A549 (cell line): ENCODE measurements around the gene RXFP1. TPM values are rescaled to one million over a fixed set of nuclear protein-coding genes. Genes with fewer than 3 reads are reported as not detected.

Experiments
- ATAC-seq, 2 experiments: fragments of 200-7000 bp in 1 of 2; fragments of >200 bp in 1 of 2; cut with Nextera tagmentation in 1 of 2; cut with Tn5 transposase in 1 of 2; 3 replicates each; pipeline versions ENCODE4 v1.8.0 to v1.9.1; 2018 to 2020; ENCODE audit warnings: mild to moderate bottlenecking in 1 of 2, moderate library complexity in 1 of 2
- CTCF ChIA-PET: fragments of 300-600 bp; sonication (Branson Sonifier 250); formaldehyde crosslinking; extraction: SDS; loops from one replicate; lab custom pipeline; 2021; ENCODE audit warnings: antibody characterized with exemption, inconsistent platforms; lab: Yijun Ruan, JAX
- POLR2A ChIA-PET: fragments of 350-600 bp; formaldehyde crosslinking; extraction: SDS; loops from one replicate; lab custom pipeline; 2021; ENCODE audit warnings: antibody characterized with exemption, inconsistent platforms; lab: Yijun Ruan, JAX
- DNase-seq, 2 experiments: peaks; one replicate each; pipeline versions ENCODE4 v3.0.0 to v3.0.0-alpha.2; 2011 to 2016; ENCODE audit warnings: low read depth in 1 of 2, low spot score in 1 of 2
- FAIRE-seq: peaks from 2 replicates; lab custom pipeline; 2011; peaks lifted over from hg19 to GRCh38; lab: Jason Lieb, UNC
- H3K27ac ChIP-seq, 2 experiments: fragments of >200 bp; sonication (Bioruptor Twin); formaldehyde crosslinking; 3 replicates each; pipeline ENCODE4 v1.5.1; 2016 to 2017
- H3K4me1 ChIP-seq: fragments of >200 bp; sonication (Bioruptor Twin); formaldehyde crosslinking; 3 replicates; pipeline ENCODE4 v1.6.1; 2016
- H3K4me2 ChIP-seq: fragments of >200 bp; sonication (Bioruptor Twin); formaldehyde crosslinking; 3 replicates; pipeline ENCODE4 v1.6.1; 2016
- H3K4me3 ChIP-seq: fragments of >200 bp; sonication (Bioruptor Twin); formaldehyde crosslinking; 3 replicates; pipeline ENCODE4 v1.5.1; 2016
- H3K9me3 ChIP-seq: fragments of >200 bp; sonication (Bioruptor Twin); formaldehyde crosslinking; 3 replicates; pipeline ENCODE4 v1.6.1; 2016
- BCL3 ChIP-seq: fragments of >200 bp; sonication (Bioruptor Twin); formaldehyde crosslinking; IDR thresholded peaks from 3 replicates; pipeline ENCODE4 v1.6.1; 2016
- BHLHE40 ChIP-seq: IDR thresholded peaks from 2 replicates; pipeline ENCODE4 v1.6.1; 2012; ENCODE audit warnings: low read depth, low read length, inconsistent platforms
- CBX8 ChIP-seq: fragments of 200-600 bp; sonication (generic); IDR thresholded peaks from 2 replicates; pipeline ENCODE4 v1.6.1; 2016
- CEBPB ChIP-seq, 2 experiments: fragments of >200 bp in 1 of 2; sonication (Bioruptor Twin) in 1 of 2; formaldehyde crosslinking in 1 of 2; IDR thresholded peaks; 2 replicates each; pipeline ENCODE4 v1.6.1; 2012 to 2016
- E2F6 ChIP-seq: IDR thresholded peaks from 2 replicates; pipeline ENCODE4 v1.6.1; 2012; ENCODE audit warnings: low read depth, borderline replicate concordance
- EHF ChIP-seq: fragments of 250-450 bp; sonication (Bioruptor Pico); IDR thresholded peaks from 2 replicates; pipeline ENCODE4 v1.5.0; 2020; ENCODE audit warnings: mild to moderate bottlenecking
- EP300 ChIP-seq, 2 experiments: fragments of >200 bp; sonication (Bioruptor Twin); formaldehyde crosslinking; IDR thresholded peaks; 2 replicates in 1 of 2; 3 replicates in 1 of 2; pipeline ENCODE4 v1.6.1; 2016 to 2017
- FOSB ChIP-seq: fragments of 250-450 bp; sonication (Bioruptor Pico); IDR thresholded peaks from 2 replicates; pipeline ENCODE4 v1.5.0; 2020; ENCODE audit warnings: mild to moderate bottlenecking, moderate library complexity
- FOSL2 ChIP-seq, 2 experiments: fragments of 450-650 bp in 1 of 2; fragments of >200 bp in 1 of 2; sonication (Bioruptor Twin) in 1 of 2; formaldehyde crosslinking; IDR thresholded peaks; 2 replicates each; pipeline versions ENCODE4 v1.5.0 to v1.6.1; 2016 to 2020; ENCODE audit warnings: mild to moderate bottlenecking in 1 of 2, moderate library complexity in 1 of 2
- HDAC2 ChIP-seq: fragments of 200-600 bp; sonication (generic); IDR thresholded peaks from 2 replicates; pipeline ENCODE4 v1.6.1; 2016
- HEYL ChIP-seq: fragments of 250-450 bp; sonication (Bioruptor Pico); IDR thresholded peaks from 2 replicates; pipeline ENCODE4 v1.8.0; 2021; ENCODE audit warnings: mild to moderate bottlenecking, moderate library complexity
- JUN ChIP-seq, 2 experiments: fragments of >200 bp; sonication (Bioruptor Twin); formaldehyde crosslinking; IDR thresholded peaks; 2 replicates in 1 of 2; 3 replicates in 1 of 2; pipeline ENCODE4 v1.6.1; 2016 to 2017
- JUNB ChIP-seq: fragments of >200 bp; sonication (Bioruptor Twin); formaldehyde crosslinking; IDR thresholded peaks from 2 replicates; pipeline ENCODE4 v1.6.1; 2016
- MAFK ChIP-seq: fragments of 450-650 bp; IDR thresholded peaks from 2 replicates; pipeline ENCODE4 v1.6.1; 2014; ENCODE audit not compliant: partially characterized antibody
- MAZ ChIP-seq: fragments of 150-350 bp; IDR thresholded peaks from 2 replicates; pipeline ENCODE4 v1.6.1; 2014; ENCODE audit warnings: antibody characterized with exemption, low read depth, low read length, borderline replicate concordance
- POLR2AphosphoS2 ChIP-seq: conservative IDR thresholded peaks from 2 replicates; pipeline ENCODE4 v1.6.1; 2012; ENCODE audit warnings: low read length, improper control_type of control experiment, inconsistent platforms
- RARB ChIP-seq: fragments of 250-450 bp; sonication (Bioruptor Pico); IDR thresholded peaks from 2 replicates; pipeline ENCODE4 v1.8.0; 2021; ENCODE audit warnings: mild to moderate bottlenecking, moderate library complexity
- TFCP2L1 ChIP-seq: fragments of 250-450 bp; sonication (Bioruptor Pico); IDR thresholded peaks from 2 replicates; pipeline ENCODE4 v1.5.0; 2021; ENCODE audit warnings: mild to moderate bottlenecking
- ZFP36 ChIP-seq: fragments of 450-650 bp; IDR thresholded peaks from 2 replicates; pipeline ENCODE4 v1.6.1; 2014; ENCODE audit warnings: borderline replicate concordance; ENCODE audit not compliant: partially characterized antibody
- WGBS: methylation state at CpG from one replicate; pipeline ENCODE4 v1.1.6; 2017; ENCODE audit errors: missing lambda C conversion rate; 5-methylcytosine and 5-hydroxymethylcytosine counted together
- polyA plus RNA-seq, 4 experiments: library from polyadenylated mRNA; depleted of rRNA in 3 of 4; stranded (reverse); fragments of >200 nt; fragmentation: RNase III in 1 of 4; extraction: RNeasy Plus Mini Kit Qiagen cat#74134 plus additional on column Dnase treatment in 1 of 4; gene quantifications; 2 replicates in 3 of 4; 3 replicates in 1 of 4; pipeline ENCODE4 v1.2.3, GENCODE V29; 2011 to 2017
- TF ChIP-seq, protein P1 (sequence below): fragments of 150-350 bp; IDR thresholded peaks from 2 replicates; pipeline ENCODE4 v1.6.1; 2014; ENCODE audit warnings: low read depth, mild to moderate bottlenecking, low read length
- TF ChIP-seq, protein P2 (sequence below): fragments of >200 bp; sonication (Bioruptor Twin); formaldehyde crosslinking; IDR thresholded peaks from 2 replicates; pipeline ENCODE4 v1.6.1; 2016
- TF ChIP-seq, protein P3 (sequence below): fragments of 450-650 bp; IDR thresholded peaks from 2 replicates; pipeline ENCODE4 v1.6.1; 2014; ENCODE audit warnings: antibody characterized with exemption
- TF ChIP-seq, protein P4 (sequence below): IDR thresholded peaks from 2 replicates; pipeline ENCODE4 v1.6.1; 2012

The RXFP1 gene
- polyA plus RNA-seq, 2 of the 4 experiments (the other 2 are of a cell fraction), result not detected

DNA sequence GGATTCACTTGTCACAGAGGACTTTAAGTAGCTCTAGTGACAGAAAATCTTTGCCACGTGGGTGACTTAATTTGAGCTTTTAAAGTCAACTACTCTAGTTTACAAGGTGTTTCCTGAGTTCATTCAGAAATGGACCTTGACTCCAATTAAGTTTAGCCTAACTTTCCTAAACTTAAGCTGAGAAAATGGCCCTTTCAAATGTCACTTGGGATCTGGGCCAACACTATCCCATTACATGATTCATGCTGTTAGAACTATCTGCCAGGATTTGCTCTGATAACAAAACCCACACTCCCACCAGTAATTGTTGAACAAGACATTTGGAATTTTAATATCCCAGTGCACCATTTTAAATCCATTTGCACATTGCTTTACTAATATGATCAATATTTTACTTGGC lies 109.2 kb downstream of the RXFP1 start:
- CTCF ChIA-PET, result no interaction called here
- Histone ChIP-seq H3K4me2 (no peak overlapping the region), H3K4me1 (no peaks in the 10 kb centered on the region), H3K27ac (no peak overlapping the region), H3K4me3 (no peak overlapping the region), H3K9me3 (no peaks in the 10 kb centered on the region)
- DNase-seq (no peak), FAIRE-seq (no peak), ATAC-seq (no peak)
- POLR2A ChIA-PET, result no interaction called here
- WGBS, result 5% methylated on average over 1 of the region's 1 CpG
- no peak for TF ChIP-seq JUNB
- TF ChIP-seq JUN (IDR thresholded peaks at IDR 0.05), result no peak
- no peak for TF ChIP-seq RARB
- no peak for TF ChIP-seq POLR2AphosphoS2
- no peak for TF ChIP-seq EP300 (IDR thresholded peaks at IDR 0.05)
- TF ChIP-seq, protein P1, sequence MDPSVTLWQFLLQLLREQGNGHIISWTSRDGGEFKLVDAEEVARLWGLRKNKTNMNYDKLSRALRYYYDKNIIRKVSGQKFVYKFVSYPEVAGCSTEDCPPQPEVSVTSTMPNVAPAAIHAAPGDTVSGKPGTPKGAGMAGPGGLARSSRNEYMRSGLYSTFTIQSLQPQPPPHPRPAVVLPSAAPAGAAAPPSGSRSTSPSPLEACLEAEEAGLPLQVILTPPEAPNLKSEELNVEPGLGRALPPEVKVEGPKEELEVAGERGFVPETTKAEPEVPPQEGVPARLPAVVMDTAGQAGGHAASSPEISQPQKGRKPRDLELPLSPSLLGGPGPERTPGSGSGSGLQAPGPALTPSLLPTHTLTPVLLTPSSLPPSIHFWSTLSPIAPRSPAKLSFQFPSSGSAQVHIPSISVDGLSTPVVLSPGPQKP, result no peak
- no peak for TF ChIP-seq MAFK
- TF ChIP-seq CBX8, result no peak
- TF ChIP-seq FOSL2 (IDR thresholded peaks at IDR 0.05), result no peak
- TF ChIP-seq FOSL2 (CRISPR knock-in tag; IDR thresholded peaks at IDR 0.05), result no peak
- TF ChIP-seq, protein P2, sequence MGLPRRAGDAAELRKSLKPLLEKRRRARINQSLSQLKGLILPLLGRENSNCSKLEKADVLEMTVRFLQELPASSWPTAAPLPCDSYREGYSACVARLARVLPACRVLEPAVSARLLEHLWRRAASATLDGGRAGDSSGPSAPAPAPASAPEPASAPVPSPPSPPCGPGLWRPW, result no peak
- TF ChIP-seq HEYL, result no peak
- no peak for TF ChIP-seq E2F6
- TF ChIP-seq TFCP2L1, result no peak
- no peak for TF ChIP-seq EHF
- TF ChIP-seq, protein P3, sequence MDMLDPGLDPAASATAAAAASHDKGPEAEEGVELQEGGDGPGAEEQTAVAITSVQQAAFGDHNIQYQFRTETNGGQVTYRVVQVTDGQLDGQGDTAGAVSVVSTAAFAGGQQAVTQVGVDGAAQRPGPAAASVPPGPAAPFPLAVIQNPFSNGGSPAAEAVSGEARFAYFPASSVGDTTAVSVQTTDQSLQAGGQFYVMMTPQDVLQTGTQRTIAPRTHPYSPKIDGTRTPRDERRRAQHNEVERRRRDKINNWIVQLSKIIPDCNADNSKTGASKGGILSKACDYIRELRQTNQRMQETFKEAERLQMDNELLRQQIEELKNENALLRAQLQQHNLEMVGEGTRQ, result no peak
- no peak for TF ChIP-seq HDAC2
- no peak for TF ChIP-seq BHLHE40
- no peak for TF ChIP-seq BCL3
- no peak for TF ChIP-seq MAZ
- TF ChIP-seq CEBPB (IDR thresholded peaks at IDR 0.05), result no peak

DNA sequence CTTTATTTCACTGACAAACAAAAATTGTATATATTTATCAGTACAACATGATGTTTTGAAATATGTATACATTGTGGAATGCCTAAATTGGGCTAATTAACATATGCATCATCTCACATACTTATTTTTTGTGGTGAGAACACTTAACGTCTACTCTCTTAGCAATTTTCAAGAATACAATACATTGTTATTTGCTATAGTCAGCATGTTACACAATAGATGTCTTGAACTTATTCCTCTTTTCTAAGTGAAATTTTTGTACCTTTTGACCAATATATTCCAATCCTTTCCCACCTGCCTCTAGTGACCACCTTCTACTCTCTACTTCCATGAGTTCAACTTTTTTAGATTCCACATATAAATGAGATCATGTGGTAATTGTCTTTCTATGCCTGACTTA lies 114.9 kb downstream of the RXFP1 start:
- TF ChIP-seq JUN (IDR thresholded peaks at IDR 0.05) (no peak), MAFK (peak; percentile 69)
- no peak overlapping the region for H3K27ac ChIP-seq
- FAIRE-seq (peak; percentile 18), DNase-seq (no peak), ATAC-seq (no peak)
- 83% methylated on average over 1 of the region's 1 CpG for WGBS
- ChIA-PET POLR2A (no interaction called here), CTCF (no interaction called here)
- H3K4me3 ChIP-seq, result no peak overlapping the region
- H3K4me2 ChIP-seq, result no peak overlapping the region
- H3K4me1 ChIP-seq, result no peaks in the 10 kb centered on the region
- no peaks in the 10 kb centered on the region for H3K9me3 ChIP-seq

DNA sequence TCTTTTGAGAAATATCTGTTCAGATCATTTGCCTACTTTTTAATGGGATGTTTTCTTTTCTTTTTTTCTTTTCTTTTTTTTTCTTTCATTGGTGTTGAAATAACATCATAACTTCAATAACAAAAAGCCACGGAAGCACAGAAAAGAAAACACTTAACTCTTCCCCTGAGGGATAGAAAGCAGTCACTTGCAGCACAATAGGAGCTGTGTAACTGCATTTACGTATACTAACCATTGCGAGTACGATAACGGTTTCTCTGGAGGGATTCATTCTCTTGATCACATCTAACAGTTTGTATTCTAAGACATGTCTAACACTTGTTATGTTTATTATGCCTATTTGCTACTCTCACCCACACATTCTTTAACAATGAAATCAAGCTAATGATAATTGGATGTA lies 122.7 kb downstream of the RXFP1 start:
- WGBS, result 77% methylated on average over 5 of the region's 5 CpGs
- Histone ChIP-seq H3K4me1 (no peaks in the 10 kb centered on the region), H3K27ac (no peak overlapping the region), H3K4me3 (no peak overlapping the region), H3K9me3 (no peaks in the 10 kb centered on the region), H3K4me2 (no peak overlapping the region)
- ChIA-PET CTCF (no interaction called here), POLR2A (no interaction called here)
- TF ChIP-seq ZFP36 (no peak), MAFK (no peak), CEBPB (IDR thresholded peaks at IDR 0.05) (no peak), FOSB (no peak), BCL3 (no peak)
- TF ChIP-seq, protein P4, sequence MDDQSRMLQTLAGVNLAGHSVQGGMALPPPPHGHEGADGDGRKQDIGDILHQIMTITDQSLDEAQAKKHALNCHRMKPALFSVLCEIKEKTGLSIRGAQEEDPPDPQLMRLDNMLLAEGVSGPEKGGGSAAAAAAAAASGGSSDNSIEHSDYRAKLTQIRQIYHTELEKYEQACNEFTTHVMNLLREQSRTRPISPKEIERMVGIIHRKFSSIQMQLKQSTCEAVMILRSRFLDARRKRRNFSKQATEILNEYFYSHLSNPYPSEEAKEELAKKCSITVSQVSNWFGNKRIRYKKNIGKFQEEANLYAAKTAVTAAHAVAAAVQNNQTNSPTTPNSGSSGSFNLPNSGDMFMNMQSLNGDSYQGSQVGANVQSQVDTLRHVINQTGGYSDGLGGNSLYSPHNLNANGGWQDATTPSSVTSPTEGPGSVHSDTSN, result no peak
- FAIRE-seq, result no peak
- DNase-seq, result no peak
- ATAC-seq, result no peak
